GM18511 (cell line): ENCODE results near the gene SCFD2.

Experiments
- ATAC-seq: cut with Tn5 transposase; IDR thresholded peaks from one replicate; pipeline ENCODE4 v1.9.1; 2021; ENCODE audit warnings: mild to moderate bottlenecking, moderate library complexity; ENCODE audit not compliant: unreplicated experiment

SCFD2 gene

DNA sequence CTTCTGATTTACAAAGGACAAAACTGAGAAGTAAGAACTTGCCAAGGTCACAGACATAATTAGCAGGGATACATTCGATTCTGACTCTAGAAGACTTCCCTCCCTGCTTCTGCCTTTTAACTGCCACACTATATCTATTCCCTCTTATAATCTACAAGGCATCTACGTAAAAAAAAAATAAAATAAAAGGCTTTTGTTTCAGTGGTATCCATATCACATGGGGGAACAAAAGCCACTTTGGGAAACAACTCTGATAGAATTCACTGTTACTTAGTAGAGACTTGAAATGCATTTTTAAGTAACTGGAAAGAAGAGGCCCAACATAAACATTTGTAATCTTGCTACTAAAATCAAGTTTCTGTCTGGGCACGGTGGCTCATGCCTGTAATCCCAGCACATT lies 247.2 kb downstream of the SCFD2 start:
- ATAC-seq: no peak

- no peak for ATAC-seq
These were observed 248.9 kb downstream of the SCFD2 start for GRCh38 chr4:53116954-53117353.

- no peak for ATAC-seq
These were observed 252.2 kb downstream of the SCFD2 start for GRCh38 chr4:53113431-53114225.

GRCh38 chr4:53105313-53105712 lies 260.5 kb downstream of the SCFD2 start:
- ATAC-seq: no peak

GRCh38 chr4:53103481-53103880 lies 262.4 kb downstream of the SCFD2 start:
- no peak for ATAC-seq

DNA sequence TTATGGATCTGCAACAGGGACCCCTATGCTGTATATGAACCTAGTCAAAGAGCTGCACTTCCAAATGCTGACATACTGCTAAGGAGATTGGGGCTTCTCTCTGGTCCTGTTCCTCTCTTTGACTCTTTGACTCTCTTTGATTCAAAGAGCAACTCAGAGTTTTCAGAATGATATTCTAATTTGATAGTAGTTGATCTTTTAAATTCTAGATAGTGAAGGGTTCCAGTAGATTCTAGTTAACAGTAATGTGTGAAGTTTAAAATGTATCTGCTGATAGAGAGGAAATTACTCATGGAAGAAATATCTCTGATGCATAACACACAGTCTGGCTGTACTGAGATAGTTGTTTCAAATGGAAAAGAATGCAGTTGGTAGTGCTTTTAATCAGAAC lies 264.7 kb downstream of the SCFD2 start:
- no peak for ATAC-seq

DNA sequence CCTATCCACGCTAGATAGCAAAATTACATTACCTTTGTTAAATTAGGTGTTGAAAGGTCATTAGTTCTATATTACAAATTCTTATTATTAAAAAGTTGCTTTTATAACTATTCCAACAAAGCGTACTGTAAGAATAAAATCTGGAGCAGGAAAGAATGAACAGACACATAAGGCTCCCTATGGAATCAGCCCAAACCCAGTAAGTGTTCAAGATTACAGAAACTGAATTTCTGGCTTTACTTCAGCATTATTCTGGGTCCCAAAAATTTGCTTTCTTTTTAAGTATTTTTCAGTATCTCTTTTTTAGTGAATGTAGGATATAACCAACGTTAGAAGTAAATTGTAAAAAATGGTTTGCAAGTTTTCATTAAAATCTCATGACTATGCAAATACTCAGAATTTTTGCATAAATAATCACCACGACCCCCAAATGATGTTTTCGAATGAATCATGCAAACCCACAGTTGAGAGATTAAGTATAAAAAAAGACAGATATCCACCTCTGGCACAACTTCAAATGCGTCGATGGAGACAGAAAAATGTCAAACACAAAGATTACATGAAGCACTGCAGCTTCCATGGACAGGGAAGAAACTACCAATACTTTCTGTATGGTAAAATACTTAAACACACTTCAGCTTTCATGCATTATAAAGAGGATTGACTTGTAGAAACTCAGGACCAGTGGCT lies 265.2 kb downstream of the SCFD2 start:
- ATAC-seq: no peak

GRCh38 chr4:53098681-53099121 lies 267.2 kb downstream of the SCFD2 start:
- no peak for ATAC-seq

DNA sequence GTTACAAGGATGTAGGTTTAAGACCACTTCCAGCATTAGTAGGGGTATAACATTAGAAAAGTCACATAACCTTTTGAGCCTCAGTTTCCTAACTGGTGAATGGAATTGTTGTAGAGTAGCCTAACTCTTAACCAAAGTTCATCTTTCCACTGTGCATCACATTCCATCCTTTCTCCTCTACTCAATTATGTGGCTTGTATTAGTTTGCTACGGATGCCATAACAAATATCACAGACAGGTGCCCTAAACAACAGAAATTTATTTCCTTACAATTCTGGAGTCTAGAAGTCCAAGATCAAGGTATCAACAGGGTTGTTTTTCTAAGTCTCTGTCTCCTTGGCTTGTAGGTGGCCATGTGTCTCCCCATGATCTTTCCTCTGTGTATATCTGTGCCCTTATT lies 271.8 kb downstream of the SCFD2 start:
- no peak for ATAC-seq

DNA sequence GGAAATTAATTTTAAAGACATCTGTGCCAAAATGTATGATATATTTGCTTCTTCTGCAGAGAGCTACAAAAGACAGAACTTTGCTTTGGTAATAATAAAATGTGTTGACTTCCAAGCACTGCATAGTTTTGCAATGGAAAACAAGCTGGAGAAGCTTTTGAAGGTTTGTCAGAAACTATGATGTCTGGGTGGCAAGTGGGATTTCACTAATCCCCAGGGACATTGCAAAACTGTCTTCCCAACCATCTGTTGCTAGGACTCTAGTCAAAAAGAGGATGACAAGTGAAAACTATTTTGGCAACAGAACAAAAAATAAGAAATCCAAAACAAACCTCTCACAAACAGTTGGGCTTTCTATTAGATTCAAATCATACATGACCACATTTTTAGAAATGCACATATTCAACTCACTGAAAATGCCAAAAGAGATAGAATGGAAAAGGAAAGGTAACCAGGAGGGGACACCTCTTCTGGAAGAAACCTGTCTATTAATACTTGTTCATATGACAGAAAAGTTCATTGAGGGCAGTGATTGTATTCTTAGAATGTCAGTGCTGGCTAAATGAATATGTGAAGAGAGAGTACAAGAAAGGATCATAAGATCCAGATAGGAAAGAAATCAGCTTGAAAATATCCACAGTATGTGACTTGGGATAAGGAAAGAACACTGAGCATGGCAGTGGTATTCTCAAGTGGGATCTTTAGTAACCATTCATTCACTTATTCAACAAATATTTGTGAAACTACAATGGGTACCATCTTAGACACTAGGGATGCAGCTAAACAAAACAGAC lies 275.7 kb downstream of the SCFD2 start:
- ATAC-seq: no peak

- ATAC-seq: no peak
These were observed 277.7 kb downstream of the SCFD2 start for GRCh38 chr4:53088152-53088551.

DNA sequence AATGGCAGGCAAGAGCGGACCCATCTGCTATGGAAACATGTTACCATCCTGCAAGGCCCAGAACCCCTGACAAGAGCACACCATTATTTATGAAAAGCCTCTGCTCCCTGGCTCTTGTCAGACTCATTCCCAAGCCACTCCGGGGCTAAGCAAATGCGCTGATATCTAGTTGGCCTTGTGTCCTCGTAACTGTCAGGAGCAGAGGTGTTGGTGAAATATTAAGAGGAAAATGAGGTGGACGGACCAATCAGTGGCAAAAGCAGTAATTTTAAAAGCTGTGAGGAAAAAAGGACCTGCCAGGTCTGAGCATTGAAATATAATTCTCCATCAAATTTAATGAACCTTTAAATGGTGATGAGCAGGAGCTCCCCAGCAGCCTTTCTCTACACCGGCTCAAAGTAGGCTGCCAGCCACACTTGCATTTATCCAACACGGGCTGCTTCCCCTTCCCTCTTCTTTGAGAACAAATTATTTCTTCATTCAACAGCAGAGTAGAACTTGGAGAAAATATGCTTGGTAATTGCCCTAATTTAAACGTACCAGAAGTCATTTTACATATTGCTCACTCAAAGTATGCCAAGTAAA lies 289.4 kb downstream of the SCFD2 start:
- no peak for ATAC-seq

DNA sequence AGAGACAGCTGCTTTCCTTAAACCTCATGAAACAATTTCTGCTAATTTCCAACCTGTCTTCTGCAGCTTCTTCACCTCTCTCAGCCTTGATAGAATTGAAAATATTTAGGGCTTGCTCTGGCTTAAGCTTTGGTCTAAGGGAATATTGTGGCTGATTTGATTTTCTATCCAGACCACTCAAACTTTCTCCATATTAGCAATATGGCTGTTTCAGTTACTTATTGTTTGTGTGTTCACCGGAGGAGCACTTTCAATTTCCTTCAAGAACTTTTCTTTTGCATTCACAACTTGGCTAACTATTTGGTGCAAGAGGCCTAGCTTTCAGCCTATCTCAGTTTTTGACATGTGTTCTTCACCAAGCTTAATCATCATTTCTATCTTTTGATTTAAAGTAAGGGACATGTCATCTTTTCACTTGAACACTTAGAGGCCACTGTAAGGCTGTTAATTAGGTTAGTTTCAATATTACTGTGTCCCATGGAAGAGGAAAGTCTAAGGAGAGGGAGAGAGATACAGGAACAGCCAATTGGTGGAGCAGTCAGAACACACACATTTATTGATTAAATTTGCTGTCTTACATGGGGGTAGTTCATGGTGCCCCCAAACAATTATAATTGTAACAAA lies 290.6 kb downstream of the SCFD2 start:
- ATAC-seq: no peak

DNA sequence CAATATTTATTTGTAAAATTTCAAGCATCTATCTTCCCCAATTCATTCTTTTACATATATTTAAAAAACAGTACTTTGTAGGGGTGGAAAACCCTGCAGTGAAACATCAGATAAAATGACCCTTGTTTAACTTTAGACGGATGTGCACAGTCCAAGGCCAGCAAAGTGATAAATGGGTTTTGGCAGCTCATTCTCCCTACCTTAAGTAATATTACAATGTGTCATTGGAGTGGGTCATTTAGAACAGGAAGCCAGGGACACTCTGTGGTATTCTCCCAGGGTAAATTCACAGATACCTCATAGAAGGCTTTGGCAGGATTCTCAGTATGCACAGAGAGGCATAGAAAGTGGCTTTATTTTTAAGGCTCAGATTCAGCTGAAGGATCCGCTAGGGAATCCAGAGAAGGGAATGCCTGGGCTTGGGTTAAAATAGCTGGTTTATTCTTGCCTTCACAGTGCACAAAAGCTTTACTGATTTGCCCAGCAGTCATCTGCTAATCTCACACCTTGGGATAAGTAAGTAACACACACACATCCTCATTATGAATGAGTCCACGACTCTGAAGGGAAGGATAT lies 297.0 kb downstream of the SCFD2 start:
- ATAC-seq: no peak

DNA sequence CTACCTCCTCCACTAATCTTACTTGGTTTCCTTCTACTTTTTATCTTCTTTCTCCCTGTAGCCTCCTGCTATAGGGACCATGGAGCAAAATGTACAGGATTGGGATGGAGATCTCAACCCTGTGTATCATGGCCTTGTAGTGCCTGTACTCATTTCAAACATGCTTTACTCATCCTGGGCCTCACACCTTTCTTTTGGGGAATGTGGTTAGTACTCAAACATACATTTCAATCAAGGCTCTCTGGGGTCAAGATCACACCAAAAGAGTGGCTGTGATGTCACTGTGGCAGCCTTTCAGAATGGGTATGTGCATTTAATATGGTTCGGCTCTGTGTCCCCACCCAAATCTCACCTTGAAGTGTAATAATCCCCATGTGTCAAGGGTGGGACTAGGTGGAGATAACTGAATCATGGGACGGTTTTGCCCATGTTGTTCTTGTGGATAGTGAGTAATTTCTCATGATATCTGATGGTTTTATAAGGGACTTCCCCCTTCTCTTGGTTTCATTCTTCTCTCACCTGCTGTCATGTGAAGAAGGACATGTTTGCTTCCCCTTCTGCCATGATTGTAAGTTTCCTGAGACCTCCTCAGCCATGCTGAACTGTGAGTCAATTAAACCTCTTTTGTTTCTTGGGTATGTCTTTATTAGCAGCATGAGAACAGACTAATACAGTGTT lies 298.6 kb downstream of the SCFD2 start:
- no peak for ATAC-seq

GRCh38 chr4:53066155-53066554 lies 299.7 kb downstream of the SCFD2 start:
- ATAC-seq: no peak

GRCh38 chr4:53064609-53065008 lies 301.3 kb downstream of the SCFD2 start:
- ATAC-seq: no peak

DNA sequence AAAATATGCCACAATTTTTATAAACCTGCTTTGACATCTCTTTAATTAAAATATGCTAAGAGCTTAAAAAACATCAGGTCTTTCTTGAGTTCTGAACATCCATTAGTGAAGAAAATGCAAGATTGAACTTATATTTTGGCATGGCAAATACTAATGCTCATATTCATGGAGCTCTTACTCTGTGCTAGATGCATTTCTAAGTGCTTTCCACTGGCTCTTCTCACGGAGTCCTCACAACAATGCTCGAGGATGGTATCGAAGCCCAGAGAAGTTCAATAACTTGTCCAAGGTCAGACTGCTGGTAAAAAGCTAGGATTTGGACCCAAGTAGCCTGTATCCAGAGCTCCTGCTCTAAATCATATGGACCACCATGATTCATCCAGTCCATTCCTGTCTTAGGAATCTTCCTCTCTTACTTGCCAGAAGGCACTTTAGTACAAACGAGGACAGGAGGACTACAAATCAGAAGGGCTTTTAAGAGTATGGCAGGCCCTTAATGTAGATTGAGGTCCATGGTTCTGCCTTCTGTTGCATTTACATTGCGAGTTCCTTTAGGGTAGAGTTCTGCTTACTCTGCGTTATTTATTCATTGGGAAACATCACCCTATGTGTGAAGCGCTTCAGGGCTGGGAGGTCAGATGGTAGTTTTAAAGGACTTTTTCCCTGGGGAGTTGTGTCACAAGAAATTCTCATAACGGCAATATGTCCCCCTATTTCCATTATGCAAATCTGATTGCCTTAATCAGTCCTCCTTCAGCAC lies 304.6 kb downstream of the SCFD2 start:
- ATAC-seq: no peak

DNA sequence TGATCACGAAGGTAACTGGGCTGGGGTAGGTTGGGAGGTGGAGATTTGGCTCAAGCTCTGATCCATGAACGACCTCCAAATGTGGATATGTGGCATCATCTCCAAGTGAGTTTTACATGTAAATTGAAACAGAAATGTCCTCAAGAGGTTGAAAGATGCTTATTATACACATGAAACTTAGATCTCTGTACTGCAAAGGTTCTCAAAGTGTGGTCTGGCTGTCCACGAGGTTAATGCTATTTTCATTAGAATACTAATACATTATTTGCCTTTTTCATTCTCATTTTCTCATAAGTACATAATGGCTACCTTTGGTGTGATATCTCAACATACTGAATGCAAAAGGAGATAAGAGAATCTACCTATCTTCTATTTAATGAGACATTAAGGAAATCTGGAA lies 305.6 kb downstream of the SCFD2 start:
- ATAC-seq: no peak
